GM19239 (cell line): ENCODE data around the gene ABCC12.

Experiments
- DNase-seq: peaks from one replicate; pipeline ENCODE4 v3.0.0; 2011; ENCODE audit warnings: low spot score; ENCODE audit not compliant: insufficient read length
- FAIRE-seq: peaks from 2 replicates; lab custom pipeline; 2011; peaks lifted over from hg19 to GRCh38; lab: Jason Lieb, UNC

ABCC12 gene

GRCh38 chr16:48110000-48110399 is 45.8 kb downstream of the ABCC12 start:
- FAIRE-seq (no peak), DNase-seq (no peak)

- DNase-seq (no peak), FAIRE-seq (no peak)
Observed at GRCh38 chr16:48109475-48109874, 46.3 kb downstream of the ABCC12 start.

GRCh38 chr16:48106446-48106845 is 49.3 kb downstream of the ABCC12 start:
- DNase-seq (no peak), FAIRE-seq (no peak)
